Progenitor cell of endocrine pancreas (in vitro differentiated cells): ENCODE data around the gene MPV17. TPM values are rescaled to one million over a fixed set of nuclear protein-coding genes. Genes with fewer than 3 reads are reported as not detected.

Source experiments
- DNase-seq: peaks from one replicate; pipeline ENCODE4 v3.0.0; 2021; ENCODE audit warnings: low spot score; ENCODE audit not compliant: unreplicated experiment
- H3K27ac Mint-ChIP-seq: 2 replicates; pipeline ENCODE4 v1.8.0; 2021; ENCODE audit warnings: mild to moderate bottlenecking, moderate library complexity, mixed read lengths
- H3K27me3 Mint-ChIP-seq: 2 replicates; pipeline ENCODE4 v1.8.0; 2021; ENCODE audit warnings: mixed read lengths
- H3K36me3 Mint-ChIP-seq: 2 replicates; pipeline ENCODE4 v1.8.0; 2022; ENCODE audit warnings: mixed read lengths; ENCODE audit not compliant: insufficient read depth
- H3K4me1 Mint-ChIP-seq: 2 replicates; pipeline ENCODE4 v1.8.0; 2021; ENCODE audit warnings: low read depth, mixed read lengths
- H3K4me3 Mint-ChIP-seq: 2 replicates; pipeline ENCODE4 v1.8.0; 2021; ENCODE audit warnings: low read depth, mild to moderate bottlenecking, moderate library complexity, mixed read lengths
- H3K9me3 Mint-ChIP-seq: 2 replicates; pipeline ENCODE4 v1.8.0; 2021; ENCODE audit warnings: low read depth, mixed read lengths
- CTCF ChIP-seq: fragments of 200-600 bp; sonication (generic); IDR thresholded peaks from one replicate; pipeline ENCODE4 v1.5.0; 2021; ENCODE audit warnings: antibody characterized with exemption, mild to moderate bottlenecking; ENCODE audit not compliant: unreplicated experiment
- total RNA-seq: library from RNA; stranded (reverse); gene quantifications from 2 replicates; pipeline ENCODE4 v1.2.1, GENCODE V29; 2021

Gene MPV17
- total RNA-seq, 1 donor from 2014 or later, result 60.4 TPM

GRCh38 chr2:27307287-27307544 is 15.7 kb downstream of the MPV17 start:
- Mint-ChIP-seq H3K4me1 (no peaks in the 10 kb centered on the region), H3K27ac (no peak overlapping the region), H3K4me3 (no peak overlapping the region), H3K9me3 (no peaks in the 10 kb centered on the region), H3K27me3 (peaks cover 50% of the 10 kb centered on the region), H3K36me3 (peaks cover 7% of the 10 kb centered on the region)
- DNase-seq, result no peak
- no peak for TF ChIP-seq CTCF

- no peak for TF ChIP-seq CTCF
- Mint-ChIP-seq H3K9me3 (no peaks in the 10 kb centered on the region), H3K27me3 (peaks cover 50% of the 10 kb centered on the region), H3K36me3 (peaks cover 7% of the 10 kb centered on the region), H3K4me3 (no peak overlapping the region), H3K27ac (no peak overlapping the region), H3K4me1 (no peaks in the 10 kb centered on the region)
- no peak for DNase-seq
Observed at GRCh38 chr2:27306573-27307286, 16.2 kb downstream of the MPV17 start.

GRCh38 chr2:27306136-27306535 is 16.8 kb downstream of the MPV17 start:
- Mint-ChIP-seq H3K27ac (no peak overlapping the region), H3K4me1 (no peaks in the 10 kb centered on the region), H3K36me3 (peaks cover 4% of the 10 kb centered on the region), H3K9me3 (no peaks in the 10 kb centered on the region), H3K4me3 (no peak overlapping the region), H3K27me3 (peaks cover 50% of the 10 kb centered on the region)
- TF ChIP-seq CTCF, result no peak
- DNase-seq, result no peak

GRCh38 chr2:27305516-27305915 is 17.4 kb downstream of the MPV17 start:
- H3K9me3 Mint-ChIP-seq, result no peaks in the 10 kb centered on the region
- no peak for DNase-seq
- peaks cover 4% of the 10 kb centered on the region for H3K36me3 Mint-ChIP-seq
- no peak overlapping the region for H3K27ac Mint-ChIP-seq
- H3K27me3 Mint-ChIP-seq, result peaks cover 50% of the 10 kb centered on the region
- no peak overlapping the region for H3K4me3 Mint-ChIP-seq
- H3K4me1 Mint-ChIP-seq, result no peaks in the 10 kb centered on the region
- no peak for TF ChIP-seq CTCF

- DNase-seq, result no peak
- Mint-ChIP-seq H3K4me3 (no peak overlapping the region), H3K4me1 (no peaks in the 10 kb centered on the region), H3K9me3 (no peaks in the 10 kb centered on the region), H3K36me3 (peaks cover 2% of the 10 kb centered on the region), H3K27ac (no peak overlapping the region), H3K27me3 (peaks cover 47% of the 10 kb centered on the region)
- no peak for TF ChIP-seq CTCF
Observed at GRCh38 chr2:27304488-27305240, 18.2 kb downstream of the MPV17 start.
